ENCODE results near the gene LYRM1. TPM values are rescaled to one million over a fixed set of nuclear protein-coding genes. Genes with fewer than 3 reads are reported as not detected.

The LYRM1 gene
- polyA plus RNA-seq, 2 of the 4 experiments (the other 2 are of a cell fraction), result 38.6 to 44.0 TPM

DNA sequence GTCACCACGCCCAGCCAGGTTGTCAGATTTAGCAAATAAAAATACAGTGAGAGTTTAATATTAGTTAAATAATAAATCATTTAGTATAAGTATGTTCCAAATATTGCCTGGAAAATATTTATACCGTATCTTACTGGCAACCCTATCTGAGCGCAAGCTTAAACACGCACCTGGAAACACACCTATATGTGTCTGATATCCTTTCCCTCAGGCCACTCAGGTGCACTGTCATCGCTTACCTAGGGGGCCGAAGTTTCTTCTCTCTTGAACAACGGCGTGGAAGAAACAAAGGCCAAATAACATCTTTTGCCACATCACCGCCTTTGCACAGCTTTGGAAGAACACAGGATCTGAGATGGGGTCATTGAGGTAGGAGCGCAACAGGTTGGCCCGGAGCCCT lies 54.0 kb downstream of the LYRM1 start:
- DNase-seq (ENCODE audit: low read depth in 1 of 2, low spot score in 1 of 2), result no peak
- ChIA-PET CTCF (interaction anchor here (0.6 to 1.6 kb wide), 3 partner anchors 77 to 168 kb away, joined by 3 to 5 read pairs (median 5); no protein-coding TSS in a partner anchor), POLR2A (interaction anchor here (1.3 kb wide), 1 partner anchor 54 kb away, joined by 8 read pairs; the partner anchor contains the start of genes DCUN1D3 and LYRM1)
- ATAC-seq, result no peak
- Histone ChIP-seq H3K4me1 (no peaks in the 10 kb centered on the region), H3K4me3 (no peak overlapping the region), H3K9me3 (no peaks in the 10 kb centered on the region), H3K27ac (no peak overlapping the region), H3K4me2 (no peak overlapping the region)
- no peak for FAIRE-seq
- 83% methylated on average over 11 of the region's 11 CpGs for WGBS (ENCODE audit: missing lambda C conversion rate)
- TF ChIP-seq ZNF302 (CRISPR knock-in tag; IDR thresholded peaks at IDR 0.05), result no peak
- no peak for TF ChIP-seq ZFP36 (IDR thresholded peaks at IDR 0.05; ENCODE audit: borderline replicate concordance, partially characterized antibody)
- TF ChIP-seq POLR2A (IDR thresholded peaks at IDR 0.05; ENCODE audit: low read length), result no peak
- no peak for TF ChIP-seq ESRRA (IDR thresholded peaks at IDR 0.05; ENCODE audit: borderline replicate concordance, low read length)
- TF ChIP-seq MAFK (IDR thresholded peaks at IDR 0.05; ENCODE audit: partially characterized antibody), result no peak
- no peak for TF ChIP-seq EHMT2 (IDR thresholded peaks at IDR 0.05; ENCODE audit: low read depth)
- TF ChIP-seq, protein P1, sequence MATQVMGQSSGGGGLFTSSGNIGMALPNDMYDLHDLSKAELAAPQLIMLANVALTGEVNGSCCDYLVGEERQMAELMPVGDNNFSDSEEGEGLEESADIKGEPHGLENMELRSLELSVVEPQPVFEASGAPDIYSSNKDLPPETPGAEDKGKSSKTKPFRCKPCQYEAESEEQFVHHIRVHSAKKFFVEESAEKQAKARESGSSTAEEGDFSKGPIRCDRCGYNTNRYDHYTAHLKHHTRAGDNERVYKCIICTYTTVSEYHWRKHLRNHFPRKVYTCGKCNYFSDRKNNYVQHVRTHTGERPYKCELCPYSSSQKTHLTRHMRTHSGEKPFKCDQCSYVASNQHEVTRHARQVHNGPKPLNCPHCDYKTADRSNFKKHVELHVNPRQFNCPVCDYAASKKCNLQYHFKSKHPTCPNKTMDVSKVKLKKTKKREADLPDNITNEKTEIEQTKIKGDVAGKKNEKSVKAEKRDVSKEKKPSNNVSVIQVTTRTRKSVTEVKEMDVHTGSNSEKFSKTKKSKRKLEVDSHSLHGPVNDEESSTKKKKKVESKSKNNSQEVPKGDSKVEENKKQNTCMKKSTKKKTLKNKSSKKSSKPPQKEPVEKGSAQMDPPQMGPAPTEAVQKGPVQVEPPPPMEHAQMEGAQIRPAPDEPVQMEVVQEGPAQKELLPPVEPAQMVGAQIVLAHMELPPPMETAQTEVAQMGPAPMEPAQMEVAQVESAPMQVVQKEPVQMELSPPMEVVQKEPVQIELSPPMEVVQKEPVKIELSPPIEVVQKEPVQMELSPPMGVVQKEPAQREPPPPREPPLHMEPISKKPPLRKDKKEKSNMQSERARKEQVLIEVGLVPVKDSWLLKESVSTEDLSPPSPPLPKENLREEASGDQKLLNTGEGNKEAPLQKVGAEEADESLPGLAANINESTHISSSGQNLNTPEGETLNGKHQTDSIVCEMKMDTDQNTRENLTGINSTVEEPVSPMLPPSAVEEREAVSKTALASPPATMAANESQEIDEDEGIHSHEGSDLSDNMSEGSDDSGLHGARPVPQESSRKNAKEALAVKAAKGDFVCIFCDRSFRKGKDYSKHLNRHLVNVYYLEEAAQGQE (IDR thresholded peaks at IDR 0.05), result no peak
- no peak for TF ChIP-seq RNF2 (IDR thresholded peaks at IDR 0.05; ENCODE audit: borderline replicate concordance, low read depth)
- TF ChIP-seq ZSCAN20 (CRISPR knock-in tag; IDR thresholded peaks at IDR 0.05), result no peak
- no peak for TF ChIP-seq SMC3 (IDR thresholded peaks at IDR 0.05)

DNA sequence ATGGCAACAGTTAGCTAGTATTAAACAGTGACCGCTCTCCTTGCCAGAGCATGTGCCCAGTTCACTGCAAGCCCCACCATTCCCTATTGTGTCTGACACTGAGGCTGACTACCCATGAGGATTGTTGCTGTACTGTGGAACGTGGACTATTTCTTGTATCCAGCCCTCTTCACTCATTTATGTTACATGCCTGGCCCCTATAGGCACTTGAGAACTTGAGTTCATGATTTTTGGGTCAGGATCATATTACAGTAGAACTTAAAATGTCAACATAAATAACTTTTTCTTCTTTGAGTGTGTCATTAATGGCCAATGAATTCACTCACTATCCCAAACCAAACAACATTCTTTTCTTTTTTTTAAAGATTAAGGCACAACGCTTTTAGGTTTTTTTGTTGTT lies 55.7 kb downstream of the LYRM1 start:
- FAIRE-seq (no peak), DNase-seq (ENCODE audit: low read depth in 1 of 2, low spot score in 1 of 2) (no peak), ATAC-seq (0 out of 6 replicates have a peak, but pooled peaks of 1 of the 2 experiments have one; percentile 19)
- TF ChIP-seq TP53 (CRISPR knock-in tag; IDR thresholded peaks at IDR 0.05), result no peak
- Histone ChIP-seq H3K4me1 (no peaks in the 10 kb centered on the region), H3K4me3 (no peak overlapping the region), H3K9me3 (no peaks in the 10 kb centered on the region), H3K4me2 (no peak overlapping the region), H3K27ac (no peak overlapping the region)
- CTCF ChIA-PET, result interaction anchor here (0.6 to 0.9 kb wide), 2 partner anchors 13 to 106 kb away, joined by 3 read pairs; no protein-coding TSS in a partner anchor
- 66% methylated on average over 3 of the region's 3 CpGs for WGBS (ENCODE audit: missing lambda C conversion rate)
- POLR2A ChIA-PET, result no interaction called here

DNA sequence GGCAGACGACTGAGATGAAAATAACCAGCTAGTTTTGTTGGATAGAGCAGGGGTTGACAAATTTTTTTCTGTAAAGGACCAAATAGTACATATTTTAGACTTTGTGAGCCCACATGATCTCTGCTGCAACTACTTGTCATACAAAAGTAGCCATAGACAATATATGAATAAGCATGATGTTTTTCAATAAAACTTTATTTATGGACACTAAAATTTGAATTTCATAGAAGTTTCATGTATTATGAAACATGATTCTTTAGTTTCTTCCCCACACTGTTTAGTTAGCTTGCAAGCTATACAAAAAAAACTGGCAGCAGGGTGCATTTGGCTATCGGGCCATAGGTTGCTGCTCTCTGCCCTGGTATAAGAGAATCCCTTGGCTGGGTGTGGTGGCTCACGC lies 56.6 kb downstream of the LYRM1 start:
- H3K27ac ChIP-seq, result no peak overlapping the region
- TF ChIP-seq HEYL (CRISPR knock-in tag; IDR thresholded peaks at IDR 0.05) (no peak), KDM5A (IDR thresholded peaks at IDR 0.05) (no peak), SREBF2 (IDR thresholded peaks at IDR 0.05) (no peak)
- TF ChIP-seq, protein P2, sequence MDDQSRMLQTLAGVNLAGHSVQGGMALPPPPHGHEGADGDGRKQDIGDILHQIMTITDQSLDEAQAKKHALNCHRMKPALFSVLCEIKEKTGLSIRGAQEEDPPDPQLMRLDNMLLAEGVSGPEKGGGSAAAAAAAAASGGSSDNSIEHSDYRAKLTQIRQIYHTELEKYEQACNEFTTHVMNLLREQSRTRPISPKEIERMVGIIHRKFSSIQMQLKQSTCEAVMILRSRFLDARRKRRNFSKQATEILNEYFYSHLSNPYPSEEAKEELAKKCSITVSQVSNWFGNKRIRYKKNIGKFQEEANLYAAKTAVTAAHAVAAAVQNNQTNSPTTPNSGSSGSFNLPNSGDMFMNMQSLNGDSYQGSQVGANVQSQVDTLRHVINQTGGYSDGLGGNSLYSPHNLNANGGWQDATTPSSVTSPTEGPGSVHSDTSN (IDR thresholded peaks at IDR 0.05), result no peak
- H3K4me3 ChIP-seq, result no peak overlapping the region
- ChIA-PET POLR2A (no interaction called here), CTCF (interaction anchor here (0.9 to 1.0 kb wide), 2 partner anchors 35 to 107 kb away, joined by 3 to 4 read pairs; no protein-coding TSS in a partner anchor)
- ATAC-seq (no peak), DNase-seq (ENCODE audit: low read depth in 1 of 2, low spot score in 1 of 2) (no peak), FAIRE-seq (no peak)
- H3K4me2 ChIP-seq, result no peak overlapping the region
- WGBS (ENCODE audit: missing lambda C conversion rate), result 61% methylated on average over 3 of the region's 3 CpGs
- H3K9me3 ChIP-seq, result no peaks in the 10 kb centered on the region
- no peaks in the 10 kb centered on the region for H3K4me1 ChIP-seq

DNA sequence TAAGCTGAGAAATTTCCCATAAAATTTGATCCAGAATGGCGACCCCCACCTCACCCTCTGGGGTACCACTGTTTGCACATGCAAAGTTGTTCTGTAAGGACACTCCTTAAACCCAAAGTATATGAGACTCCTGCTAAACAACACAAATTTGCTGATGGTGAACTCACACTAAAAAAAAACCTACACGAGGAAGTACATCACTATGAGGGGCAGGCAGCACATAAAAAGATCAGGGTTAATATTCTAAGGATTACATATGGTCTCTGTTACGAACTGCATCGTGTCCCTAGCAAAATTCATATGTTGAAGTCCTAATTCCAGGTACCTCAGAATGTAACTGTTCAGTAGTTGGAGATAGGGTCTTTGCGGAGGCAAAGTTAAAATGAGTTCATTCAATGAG lies 60.3 kb downstream of the LYRM1 start:
- no peak overlapping the region for H3K27ac ChIP-seq
- DNase-seq (ENCODE audit: low read depth in 1 of 2, low spot score in 1 of 2) (no peak), FAIRE-seq (no peak), ATAC-seq (no peak)
- H3K4me1 ChIP-seq, result no peaks in the 10 kb centered on the region
- H3K4me3 ChIP-seq, result no peak overlapping the region
- POLR2A ChIA-PET, result no interaction called here
- no peak overlapping the region for H3K4me2 ChIP-seq
- CTCF ChIA-PET, result interaction anchor here (1.1 kb wide), 1 partner anchor 17 kb away, joined by 4 read pairs; no protein-coding TSS in a partner anchor
- 50% methylated on average over 5 of the region's 5 CpGs for WGBS (ENCODE audit: missing lambda C conversion rate)
- TF ChIP-seq KDM1A (IDR thresholded peaks at IDR 0.05; ENCODE audit: low read depth) (no peak), FOSL2 (IDR thresholded peaks at IDR 0.05) (no peak), FOSL2 (CRISPR knock-in tag; IDR thresholded peaks at IDR 0.05) (no peak), ZNF302 (CRISPR knock-in tag; IDR thresholded peaks at IDR 0.05) (no peak), CHD2 (IDR thresholded peaks at IDR 0.05; ENCODE audit: low read length, partially characterized antibody) (no peak), CBX2 (IDR thresholded peaks at IDR 0.05; ENCODE audit: borderline replicate concordance, low read depth) (no peak)
- H3K9me3 ChIP-seq, result no peaks in the 10 kb centered on the region
